ENCODE data around the gene BTC. TPM values are rescaled to one million over a fixed set of nuclear protein-coding genes. Genes with fewer than 3 reads are reported as not detected.

Gene BTC
- total RNA-seq (not detected), polyA plus RNA-seq (not detected)

- POLR2A ChIA-PET, result no interaction called here
- H3K4me3 Mint-ChIP-seq, result peak within 1 kb of the TSS in 1 of 7 donors; percentile 6
- H3K27me3 Mint-ChIP-seq, result peaks cover 15 to 24% of the 10 kb centered on the region in 2 donors
- no peaks in the 10 kb centered on the region for H3K4me1 ChIP-seq (ENCODE audit: insufficient read depth, low read length)
- CTCF ChIA-PET, result no interaction called here
- H3K36me3 ChIP-seq (ENCODE audit: insufficient read depth, low read length), result no peaks in the 10 kb centered on the region
- peaks cover 0 to 15% (median 2%) of the 10 kb centered on the region in 5 donors for H3K9me3 Mint-ChIP-seq
- no peaks in the 10 kb centered on the region for H3K27me3 ChIP-seq (ENCODE audit: insufficient read depth, low read length, poor library complexity, severe bottlenecking)
- no peaks in the 10 kb centered on the region for H3K9me3 ChIP-seq (ENCODE audit: low read length)
- no peaks in the 10 kb centered on the region for H3K4me1 Mint-ChIP-seq
- no peak within 1 kb of the TSS for H3K27ac Mint-ChIP-seq
- DNase-seq, result no peak
- H3K36me3 Mint-ChIP-seq, result no peaks in the 10 kb centered on the region
- H3K27ac ChIP-seq (ENCODE audit: low read depth, low read length), result no peak within 1 kb of the TSS
- no peak within 1 kb of the TSS for H3K4me3 ChIP-seq (ENCODE audit: low read length)
Measured at GRCh38 chr4:74794382-74795010, at the start of gene BTC. Gene BTC, minus strand, starts transcription at chr4:74794523. Its CDS starts 198 bp downstream, at chr4:74794325.

DNA sequence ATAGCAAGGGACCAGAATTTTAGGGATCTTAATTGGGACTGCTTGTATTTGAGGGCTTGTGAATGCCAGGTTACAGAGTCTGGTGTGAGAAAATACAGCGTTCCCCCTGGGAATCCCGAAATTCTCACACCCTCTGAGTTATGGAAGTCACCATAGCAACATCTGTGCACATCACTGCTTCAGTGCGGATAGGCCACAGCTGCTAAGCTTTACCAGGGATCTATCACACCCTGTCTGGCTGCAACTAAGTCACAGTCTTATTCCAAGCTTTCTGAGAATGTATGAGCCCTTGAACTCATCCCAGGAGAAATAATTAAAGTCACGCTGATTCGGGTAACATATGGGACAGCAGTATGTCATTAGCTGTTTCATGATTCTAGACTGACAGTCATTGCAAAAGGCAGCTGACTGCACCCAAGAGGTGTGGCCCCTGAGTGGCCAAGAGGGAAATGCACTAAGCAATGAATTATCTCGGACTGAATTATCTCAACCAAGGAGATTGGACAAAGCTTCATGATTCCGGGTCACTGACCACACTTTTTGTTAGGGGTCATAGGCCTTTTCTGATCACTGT, 46.7 kb upstream of the BTC start:
- Mint-ChIP-seq H3K36me3 (no peaks in the 10 kb centered on the region), H3K4me1 (no peaks in the 10 kb centered on the region), H3K9me3 (no peaks in the 10 kb centered on the region), H3K27ac (no peak overlapping the region), H3K27me3 (no peaks in the 10 kb centered on the region), H3K4me3 (no peak overlapping the region)
- no peaks in the 10 kb centered on the region for H3K9me3 ChIP-seq (ENCODE audit: low read length)
- no peak for DNase-seq
- no peaks in the 10 kb centered on the region for H3K4me1 ChIP-seq (ENCODE audit: insufficient read depth, low read length)
- H3K27ac ChIP-seq (ENCODE audit: low read depth, low read length), result no peak overlapping the region
- no peaks in the 10 kb centered on the region for H3K27me3 ChIP-seq (ENCODE audit: insufficient read depth, low read length, poor library complexity, severe bottlenecking)
- H3K4me3 ChIP-seq (ENCODE audit: low read length), result no peak overlapping the region
- no peaks in the 10 kb centered on the region for H3K36me3 ChIP-seq (ENCODE audit: insufficient read depth, low read length)
- POLR2A ChIA-PET, result no interaction called here
- CTCF ChIA-PET, result no interaction called here

DNA sequence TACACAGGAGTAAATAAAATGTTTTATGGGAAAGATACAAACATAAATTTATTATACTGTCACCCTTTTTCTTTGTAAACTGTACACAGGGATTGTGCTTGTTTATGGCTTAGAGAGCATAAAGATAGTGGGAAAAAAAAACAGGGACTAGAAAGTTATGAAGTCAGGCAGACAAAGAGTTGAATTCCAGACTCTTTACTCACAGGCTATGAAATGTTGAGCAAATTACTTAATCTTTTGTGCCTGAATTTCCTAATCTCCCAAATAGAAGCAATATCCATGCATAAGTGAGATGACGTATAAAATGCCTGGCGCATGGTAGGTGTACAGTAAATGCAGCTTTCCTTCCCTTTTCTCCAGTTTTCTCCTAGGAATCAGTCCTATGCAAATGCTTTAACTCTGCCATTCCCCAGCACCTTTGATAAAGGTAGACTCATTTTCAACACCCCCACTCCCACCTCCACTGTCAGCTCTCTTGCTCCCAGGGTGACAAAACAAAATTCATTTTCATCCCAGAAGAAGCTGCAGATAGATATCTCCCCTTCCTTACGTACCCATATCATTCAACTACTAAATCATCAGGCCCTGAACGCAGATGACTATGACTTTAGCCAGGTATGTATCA, 44.5 kb upstream of the BTC start:
- Mint-ChIP-seq H3K4me1 (no peaks in the 10 kb centered on the region), H3K36me3 (no peaks in the 10 kb centered on the region), H3K9me3 (no peaks in the 10 kb centered on the region), H3K27me3 (no peaks in the 10 kb centered on the region), H3K4me3 (no peak overlapping the region), H3K27ac (no peak overlapping the region)
- ChIA-PET POLR2A (no interaction called here), CTCF (no interaction called here)
- Histone ChIP-seq H3K4me1 (ENCODE audit: insufficient read depth, low read length) (no peaks in the 10 kb centered on the region), H3K9me3 (ENCODE audit: low read length) (no peaks in the 10 kb centered on the region), H3K4me3 (ENCODE audit: low read length) (no peak overlapping the region), H3K36me3 (ENCODE audit: insufficient read depth, low read length) (no peaks in the 10 kb centered on the region), H3K27me3 (ENCODE audit: insufficient read depth, low read length, poor library complexity, severe bottlenecking) (no peaks in the 10 kb centered on the region), H3K27ac (ENCODE audit: low read depth, low read length) (no peak overlapping the region)
- DNase-seq, result no peak

- no peak overlapping the region for H3K27ac ChIP-seq (ENCODE audit: low read depth, low read length)
- no peaks in the 10 kb centered on the region for H3K27me3 ChIP-seq (ENCODE audit: insufficient read depth, low read length, poor library complexity, severe bottlenecking)
- H3K4me3 ChIP-seq (ENCODE audit: low read length), result no peak overlapping the region
- no peak for DNase-seq
- Mint-ChIP-seq H3K36me3 (no peaks in the 10 kb centered on the region), H3K4me3 (no peak overlapping the region), H3K27me3 (no peaks in the 10 kb centered on the region), H3K9me3 (peaks cover 5 to 9% (median 8%) of the 10 kb centered on the region in 5 donors), H3K4me1 (no peaks in the 10 kb centered on the region), H3K27ac (no peak overlapping the region)
- no peaks in the 10 kb centered on the region for H3K36me3 ChIP-seq (ENCODE audit: insufficient read depth, low read length)
- no peaks in the 10 kb centered on the region for H3K4me1 ChIP-seq (ENCODE audit: insufficient read depth, low read length)
- ChIA-PET POLR2A (no interaction called here), CTCF (no interaction called here)
- H3K9me3 ChIP-seq (ENCODE audit: low read length), result no peaks in the 10 kb centered on the region
Measured at GRCh38 chr4:74830928-74831327, 36.6 kb upstream of the BTC start.

- POLR2A ChIA-PET, result no interaction called here
- Mint-ChIP-seq H3K36me3 (no peaks in the 10 kb centered on the region), H3K4me3 (no peak overlapping the region), H3K27me3 (peaks cover 0 to 3% of the 10 kb centered on the region in 2 donors), H3K9me3 (peaks cover 0 to 5% (median 3%) of the 10 kb centered on the region in 5 donors), H3K27ac (no peak overlapping the region), H3K4me1 (no peaks in the 10 kb centered on the region)
- Histone ChIP-seq H3K4me3 (ENCODE audit: low read length) (no peak overlapping the region), H3K9me3 (ENCODE audit: low read length) (no peaks in the 10 kb centered on the region), H3K27me3 (ENCODE audit: insufficient read depth, low read length, poor library complexity, severe bottlenecking) (no peaks in the 10 kb centered on the region), H3K4me1 (ENCODE audit: insufficient read depth, low read length) (no peaks in the 10 kb centered on the region), H3K27ac (ENCODE audit: low read depth, low read length) (no peak overlapping the region), H3K36me3 (ENCODE audit: insufficient read depth, low read length) (no peaks in the 10 kb centered on the region)
- no peak for DNase-seq
- CTCF ChIA-PET, result no interaction called here
Measured at GRCh38 chr4:74823194-74823593, 28.9 kb upstream of the BTC start.

GRCh38 chr4:74822603-74823002, 28.3 kb upstream of the BTC start:
- no peaks in the 10 kb centered on the region for H3K4me1 Mint-ChIP-seq
- peaks cover 0 to 3% (median 0%) of the 10 kb centered on the region in 5 donors for H3K9me3 Mint-ChIP-seq
- Histone ChIP-seq H3K27ac (ENCODE audit: low read depth, low read length) (no peak overlapping the region), H3K4me3 (ENCODE audit: low read length) (no peak overlapping the region), H3K9me3 (ENCODE audit: low read length) (no peaks in the 10 kb centered on the region), H3K27me3 (ENCODE audit: insufficient read depth, low read length, poor library complexity, severe bottlenecking) (no peaks in the 10 kb centered on the region), H3K4me1 (ENCODE audit: insufficient read depth, low read length) (no peaks in the 10 kb centered on the region), H3K36me3 (ENCODE audit: insufficient read depth, low read length) (no peaks in the 10 kb centered on the region)
- no peak overlapping the region for H3K27ac Mint-ChIP-seq
- H3K36me3 Mint-ChIP-seq, result no peaks in the 10 kb centered on the region
- no peak overlapping the region for H3K4me3 Mint-ChIP-seq
- peaks cover 0 to 3% of the 10 kb centered on the region in 2 donors for H3K27me3 Mint-ChIP-seq
- DNase-seq, result no peak
- ChIA-PET POLR2A (no interaction called here), CTCF (no interaction called here)

GRCh38 chr4:74821541-74821940, 27.2 kb upstream of the BTC start:
- peak overlapping the region in 1 of 8 donors; percentile 3 for H3K27ac Mint-ChIP-seq
- DNase-seq, result no peak
- peaks cover 0 to 3% of the 10 kb centered on the region in 2 donors for H3K27me3 Mint-ChIP-seq
- no peaks in the 10 kb centered on the region for H3K4me1 Mint-ChIP-seq
- Histone ChIP-seq H3K27ac (ENCODE audit: low read depth, low read length) (no peak overlapping the region), H3K4me1 (ENCODE audit: insufficient read depth, low read length) (no peaks in the 10 kb centered on the region), H3K4me3 (ENCODE audit: low read length) (no peak overlapping the region), H3K27me3 (ENCODE audit: insufficient read depth, low read length, poor library complexity, severe bottlenecking) (no peaks in the 10 kb centered on the region), H3K9me3 (ENCODE audit: low read length) (no peaks in the 10 kb centered on the region), H3K36me3 (ENCODE audit: insufficient read depth, low read length) (no peaks in the 10 kb centered on the region)
- ChIA-PET CTCF (no interaction called here), POLR2A (no interaction called here)
- no peak overlapping the region for H3K4me3 Mint-ChIP-seq
- H3K9me3 Mint-ChIP-seq, result peaks cover 0 to 4% (median 1%) of the 10 kb centered on the region in 5 donors
- H3K36me3 Mint-ChIP-seq, result no peaks in the 10 kb centered on the region

DNA sequence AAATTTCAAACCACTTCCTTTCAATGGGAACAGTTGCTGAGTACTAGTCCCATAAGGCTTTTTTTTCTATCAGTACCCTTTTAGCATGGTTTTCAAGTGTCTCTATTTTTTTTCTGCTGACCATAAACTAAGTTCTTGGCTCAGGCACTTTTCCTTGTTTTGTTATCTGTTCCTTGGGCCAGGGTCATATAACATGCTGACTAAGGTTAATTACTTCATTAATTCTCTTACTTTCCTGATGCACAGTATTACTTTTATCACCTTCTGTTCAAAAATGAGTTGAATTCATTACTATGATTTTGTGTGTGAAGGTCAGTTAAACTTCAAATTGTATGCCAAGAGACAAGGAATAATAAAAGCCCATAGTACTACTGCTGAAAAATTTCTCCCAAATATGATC, 19.7 kb upstream of the BTC start:
- Histone ChIP-seq H3K9me3 (ENCODE audit: low read length) (no peaks in the 10 kb centered on the region), H3K4me3 (ENCODE audit: low read length) (no peak overlapping the region), H3K27me3 (ENCODE audit: insufficient read depth, low read length, poor library complexity, severe bottlenecking) (no peaks in the 10 kb centered on the region), H3K4me1 (ENCODE audit: insufficient read depth, low read length) (no peaks in the 10 kb centered on the region), H3K27ac (ENCODE audit: low read depth, low read length) (no peak overlapping the region), H3K36me3 (ENCODE audit: insufficient read depth, low read length) (no peaks in the 10 kb centered on the region)
- H3K36me3 Mint-ChIP-seq, result no peaks in the 10 kb centered on the region
- CTCF ChIA-PET, result no interaction called here
- no peaks in the 10 kb centered on the region for H3K27me3 Mint-ChIP-seq
- peaks cover 0 to 4% (median 1%) of the 10 kb centered on the region in 5 donors for H3K9me3 Mint-ChIP-seq
- POLR2A ChIA-PET, result no interaction called here
- H3K4me1 Mint-ChIP-seq, result no peaks in the 10 kb centered on the region
- no peak overlapping the region for H3K4me3 Mint-ChIP-seq
- no peak overlapping the region for H3K27ac Mint-ChIP-seq
- DNase-seq, result no peak
